GM19395 (cell line): ENCODE results near the gene CRIP2.

Experiments
- ATAC-seq: cut with Tn5 transposase; IDR thresholded peaks from one replicate; pipeline ENCODE4 v1.9.1; 2021; ENCODE audit warnings: mild to moderate bottlenecking, moderate library complexity; ENCODE audit not compliant: unreplicated experiment

Gene CRIP2

GRCh38 chr14:105460116-105460515 lies 14.5 kb upstream of the CRIP2 start:
- no peak for ATAC-seq

- ATAC-seq: no peak
Observed at GRCh38 chr14:105460616-105461015, 14.0 kb upstream of the CRIP2 start.

GRCh38 chr14:105461903-105462302 lies 12.7 kb upstream of the CRIP2 start:
- no peak for ATAC-seq

- no peak for ATAC-seq
Observed at GRCh38 chr14:105464501-105464900, 10.1 kb upstream of the CRIP2 start.

- no peak for ATAC-seq
Observed at GRCh38 chr14:105465209-105466031, 9.2 kb upstream of the CRIP2 start.

- no peak for ATAC-seq
Observed at GRCh38 chr14:105466531-105467248, 7.9 kb upstream of the CRIP2 start.

- no peak for ATAC-seq
Observed at GRCh38 chr14:105467249-105467941, 7.2 kb upstream of the CRIP2 start.

- no peak for ATAC-seq
Observed at GRCh38 chr14:105467942-105468471, 6.6 kb upstream of the CRIP2 start.

GRCh38 chr14:105468621-105469241 lies 5.9 kb upstream of the CRIP2 start:
- ATAC-seq: no peak

- ATAC-seq: no peak
Observed at GRCh38 chr14:105469456-105470349, 4.9 kb upstream of the CRIP2 start.

- no peak for ATAC-seq
Observed at GRCh38 chr14:105470350-105471296, 4.0 kb upstream of the CRIP2 start.

GRCh38 chr14:105471297-105471821 lies 3.3 kb upstream of the CRIP2 start:
- no peak for ATAC-seq

GRCh38 chr14:105471823-105472485 lies 2.7 kb upstream of the CRIP2 start:
- ATAC-seq: no peak

GRCh38 chr14:105472486-105472991 lies 2.1 kb upstream of the CRIP2 start:
- ATAC-seq: no peak

GRCh38 chr14:105473033-105473676 lies 1.5 kb upstream of the CRIP2 start:
- no peak for ATAC-seq

GRCh38 chr14:105473677-105474482 lies 741 bp upstream of the CRIP2 start:
- ATAC-seq: no peak
